Stimulated activated CD8-positive, alpha-beta memory T cell treated with anti-CD3 and anti-CD28 coated beads, Interleukin-4, amount 100 ng/mL, for 24 hours (primary cell): ENCODE data around the gene FBH1.

Experiments used
- DNase-seq: peaks from one replicate; pipeline ENCODE4 v3.0.0-alpha.2; 2020; ENCODE audit warnings: low read depth

FBH1 gene

GRCh38 chr10:5978230-5978489 is 88.1 kb downstream of the FBH1 start:
- DNase-seq, result no peak

- DNase-seq, result no peak
Observed at GRCh38 chr10:5981529-5981928, 91.5 kb downstream of the FBH1 start.

- DNase-seq, result no peak
Observed at GRCh38 chr10:5983774-5984173, 93.7 kb downstream of the FBH1 start.

- no peak for DNase-seq
Observed at GRCh38 chr10:5985029-5985428, 95.0 kb downstream of the FBH1 start.
